NCI-H82 treated with DMSO at 0.1 percent for 48 hours (cell line): Measurements from ENCODE around the gene ADAMTS17.

Experiments
- DNase-seq: peaks from one replicate; lab custom pipeline; 2025; ENCODE audit not compliant: unreplicated experiment; lab: John Stamatoyannopoulos, UW

The ADAMTS17 gene

DNA sequence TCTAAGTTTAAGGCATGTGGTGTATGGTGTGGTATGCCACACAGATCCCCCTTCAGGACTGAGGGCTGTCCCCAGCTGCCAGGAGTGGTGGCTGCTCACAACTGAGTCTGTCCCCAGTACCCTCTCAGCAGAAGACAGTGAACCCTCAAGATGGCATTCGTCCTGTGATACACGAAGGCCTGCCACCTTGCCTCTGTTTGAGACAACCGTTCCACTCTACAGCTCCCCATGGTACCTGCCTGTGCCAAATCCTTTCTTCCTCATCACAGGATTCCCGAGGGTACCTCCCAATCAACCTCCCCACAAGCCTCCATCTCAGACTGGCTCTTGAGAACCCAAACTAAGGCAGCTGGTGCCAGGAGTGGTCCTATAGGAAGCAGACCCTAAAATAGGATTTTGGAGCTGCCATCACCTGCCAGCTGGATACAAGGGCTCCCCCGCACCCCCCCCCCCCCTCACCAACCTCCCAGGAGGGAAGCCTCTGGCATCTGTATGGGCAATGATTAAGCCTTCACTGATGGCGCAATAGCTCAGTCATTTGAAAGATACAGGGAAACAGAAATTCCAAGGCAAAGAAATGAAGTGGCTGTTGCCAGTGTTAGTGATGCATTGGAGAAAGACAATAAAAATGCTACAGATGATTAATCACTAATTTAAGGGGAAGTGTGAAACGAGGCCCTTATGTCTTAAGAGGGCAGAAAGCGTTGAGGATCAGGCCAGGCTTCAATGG, 378.5 kb downstream of the ADAMTS17 start:
- no peak for DNase-seq

DNA sequence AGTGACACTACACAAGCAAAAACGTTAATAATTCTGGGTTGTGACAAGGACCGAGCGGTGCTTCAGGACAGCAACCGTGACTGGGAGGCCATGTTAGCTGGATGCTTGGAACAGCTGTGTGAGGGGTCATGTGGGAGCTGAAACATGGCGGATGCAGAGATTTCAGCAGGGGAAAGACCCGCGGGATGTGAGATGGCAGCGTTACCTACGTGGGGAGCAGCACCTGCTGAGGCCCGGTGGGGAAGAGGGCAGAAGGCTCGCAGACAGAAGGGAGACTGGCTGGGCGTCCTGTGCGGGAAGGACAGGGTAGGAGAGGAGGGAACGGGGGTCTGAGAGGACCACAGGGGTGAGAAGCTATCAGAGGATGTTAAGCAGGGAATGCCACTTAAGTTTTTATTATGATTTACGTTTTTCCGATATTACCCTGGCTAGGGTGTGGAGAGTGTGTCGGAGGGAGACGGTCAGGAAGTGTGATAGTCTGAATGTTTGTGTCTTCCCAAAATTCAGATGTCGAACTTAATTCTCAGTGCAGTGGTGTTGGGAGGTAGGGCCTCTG, 379.7 kb downstream of the ADAMTS17 start:
- no peak for DNase-seq

DNA sequence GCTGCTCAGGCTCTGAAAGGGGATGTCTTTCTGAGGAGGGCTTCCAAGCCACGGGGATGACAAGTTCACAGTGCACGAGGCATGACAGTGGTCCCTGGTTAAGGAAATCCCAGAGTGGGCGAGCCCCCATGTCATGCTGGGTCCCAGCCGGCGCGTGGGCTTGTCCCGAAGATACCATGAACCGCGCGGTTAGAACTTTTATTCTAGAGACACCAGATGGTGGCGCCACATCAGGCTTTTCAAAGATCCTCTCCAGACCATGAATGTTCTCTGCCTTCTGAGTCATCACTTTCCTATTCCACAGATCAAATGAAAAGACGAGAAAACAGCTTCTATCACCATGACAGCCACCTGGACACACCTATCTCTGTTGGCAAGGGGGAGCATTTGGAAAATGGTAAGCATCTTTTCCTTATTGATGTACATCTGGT, 380.7 kb downstream of the ADAMTS17 start:
- no peak for DNase-seq

DNA sequence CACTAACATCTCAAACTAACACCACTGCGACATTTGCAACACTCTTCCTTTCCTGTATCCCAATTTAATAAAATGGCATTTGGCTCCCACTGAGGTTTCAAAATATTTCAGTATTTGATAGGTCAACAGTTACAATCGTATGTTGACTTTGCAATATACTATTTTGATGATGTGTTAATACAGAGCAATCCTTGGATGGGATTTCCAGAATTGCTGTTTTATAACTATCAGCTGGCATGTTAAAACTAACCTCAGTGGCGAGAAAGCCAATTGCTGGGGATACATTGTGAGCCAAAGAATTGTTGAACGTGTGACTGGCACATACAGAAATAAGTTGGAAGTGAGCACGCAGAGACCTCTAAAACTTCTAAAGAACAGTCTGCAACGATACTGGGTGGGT, 382.4 kb downstream of the ADAMTS17 start:
- no peak for DNase-seq

DNA sequence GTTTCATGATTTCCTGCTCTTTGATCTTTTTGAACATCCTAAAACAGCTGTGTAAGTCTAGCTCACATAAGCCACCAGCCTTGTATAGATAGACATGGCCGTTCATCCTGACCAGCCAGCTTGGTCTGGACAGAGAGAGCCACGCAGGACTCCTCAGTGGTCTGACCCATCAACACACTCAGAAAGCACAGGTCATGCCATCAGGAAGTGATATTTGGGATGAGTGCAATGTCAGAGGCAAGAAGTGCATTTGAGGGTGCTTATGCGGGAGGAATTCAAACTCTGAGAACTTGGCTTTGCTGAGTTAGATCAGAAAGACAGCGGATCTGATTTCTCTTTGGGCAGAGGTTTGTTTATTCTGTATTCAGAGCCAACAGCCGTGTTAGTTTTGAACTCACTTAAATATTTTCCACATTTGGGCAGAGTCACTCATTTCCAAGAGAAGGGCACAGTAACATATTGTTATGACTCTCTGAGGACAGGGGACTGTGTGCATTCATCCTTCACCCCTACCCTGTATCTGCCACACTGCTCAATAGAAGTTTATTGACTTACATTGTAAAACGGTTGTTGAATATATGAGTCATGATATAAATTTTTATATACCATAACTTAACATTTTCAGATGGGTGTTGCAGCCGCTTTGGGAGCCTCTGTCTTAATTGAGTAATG, 383.2 kb downstream of the ADAMTS17 start:
- DNase-seq = no peak

DNA sequence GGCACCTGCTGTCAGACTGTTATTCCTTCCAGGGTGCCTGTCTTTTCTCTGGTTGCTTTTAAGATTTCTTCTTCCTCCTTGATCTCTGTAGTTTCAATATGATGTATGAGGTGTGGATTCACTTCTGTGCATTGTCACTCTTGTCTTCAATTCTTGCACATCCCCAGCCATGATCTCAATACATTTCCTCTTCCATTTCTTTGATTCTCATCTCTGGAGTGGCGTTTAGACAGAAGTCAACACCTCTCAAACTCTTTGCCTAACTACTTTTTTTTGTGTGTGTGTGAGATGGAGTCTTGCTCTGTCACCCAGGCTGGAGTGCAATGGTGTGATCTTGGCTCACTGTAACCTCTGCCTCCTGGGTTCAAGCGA, 384.1 kb downstream of the ADAMTS17 start:
- DNase-seq = no peak

DNA sequence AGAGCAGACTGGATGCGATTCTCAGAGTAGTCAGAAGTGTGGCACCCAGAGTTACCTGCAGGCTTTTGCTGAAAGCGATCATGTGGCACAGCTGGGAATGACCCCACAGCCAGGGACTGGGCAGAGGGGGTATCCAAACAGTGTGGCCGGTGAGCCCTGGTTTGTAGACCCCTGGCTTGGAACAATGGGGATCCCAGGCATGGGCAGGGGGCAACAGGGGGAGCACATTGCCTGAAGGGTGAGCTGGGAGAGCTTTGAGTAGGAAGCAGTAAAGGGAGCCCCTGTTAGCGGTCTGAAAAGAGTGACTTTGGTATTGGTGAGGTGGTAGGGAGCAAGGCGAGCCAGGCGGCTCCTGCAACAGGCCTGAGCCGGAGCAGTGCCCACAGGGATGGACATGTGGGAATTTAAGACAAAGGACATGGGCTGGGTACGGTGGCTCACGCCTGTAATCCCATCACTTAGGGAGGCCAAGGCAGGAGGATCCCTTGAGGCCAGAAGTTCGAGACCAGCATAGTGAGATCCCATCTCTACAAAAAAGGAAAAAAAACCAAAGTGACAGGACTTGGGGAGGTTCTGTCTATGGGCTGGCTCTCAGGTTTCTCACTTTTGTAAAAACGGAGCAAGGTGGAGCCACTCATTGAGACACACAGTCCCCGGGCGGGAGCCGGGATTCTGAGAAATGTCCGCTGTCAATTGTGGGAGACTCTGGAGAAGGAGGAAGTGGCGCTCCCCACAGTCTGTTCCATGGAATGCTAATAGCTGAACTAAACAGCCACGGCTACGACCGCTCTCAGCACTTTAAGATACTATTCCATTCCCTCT, 384.7 kb downstream of the ADAMTS17 start:
- no peak for DNase-seq

DNA sequence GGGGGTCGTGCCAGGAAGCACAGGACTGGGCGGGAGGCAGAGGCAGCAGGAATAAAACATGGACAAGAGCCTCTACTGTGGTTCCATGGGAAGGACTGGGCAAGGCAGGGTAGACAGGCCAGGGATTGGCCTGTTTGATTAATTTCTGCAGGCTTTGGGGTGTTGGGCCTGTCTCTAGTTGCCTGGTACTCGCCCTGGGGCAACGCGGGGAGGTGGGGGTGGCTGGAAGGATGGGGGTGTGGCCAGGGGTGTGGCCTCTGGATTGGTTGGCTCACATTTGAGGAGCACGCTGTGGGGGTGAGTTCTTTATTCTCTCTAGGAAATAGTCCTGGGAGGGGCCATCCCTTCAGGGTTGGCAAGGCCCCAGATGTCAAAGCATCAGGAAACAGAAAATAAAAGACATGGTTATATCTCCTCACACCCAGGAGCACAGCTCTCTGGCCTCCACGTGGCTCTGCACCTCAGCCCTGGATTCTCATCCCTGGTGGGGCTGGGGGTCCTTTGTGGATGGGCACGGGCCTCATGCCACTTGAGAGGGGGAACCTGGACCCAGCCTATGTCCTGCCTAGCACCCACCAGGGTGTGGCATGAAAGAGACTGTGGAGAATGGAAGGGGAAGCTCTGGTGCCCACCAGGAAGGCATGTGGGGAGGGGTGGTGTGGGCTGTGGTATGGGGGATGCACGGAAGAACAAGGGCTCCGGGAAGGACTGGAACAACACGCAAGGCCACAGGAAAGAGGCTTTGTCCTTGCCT, 385.6 kb downstream of the ADAMTS17 start:
- DNase-seq = no peak

DNA sequence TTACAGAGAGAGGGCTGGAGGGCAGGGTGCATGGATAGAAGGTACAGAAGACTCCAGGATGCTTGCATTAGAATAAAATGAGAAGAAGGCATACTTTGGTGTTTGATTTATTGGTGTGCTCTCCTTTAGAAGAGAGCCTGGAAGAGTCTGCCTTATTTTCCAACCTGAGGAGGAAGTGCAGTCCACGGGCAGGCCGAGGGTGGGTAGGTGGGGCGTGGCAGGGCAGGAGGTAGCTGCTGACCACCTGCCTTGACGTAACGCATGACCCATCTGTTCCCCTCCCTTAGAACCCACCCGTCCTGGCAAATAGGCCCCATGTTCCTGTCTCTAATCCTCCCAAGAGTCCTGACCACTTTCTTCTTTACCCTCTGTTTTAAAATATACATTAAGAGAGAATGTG, 386.2 kb downstream of the ADAMTS17 start:
- no peak for DNase-seq

DNA sequence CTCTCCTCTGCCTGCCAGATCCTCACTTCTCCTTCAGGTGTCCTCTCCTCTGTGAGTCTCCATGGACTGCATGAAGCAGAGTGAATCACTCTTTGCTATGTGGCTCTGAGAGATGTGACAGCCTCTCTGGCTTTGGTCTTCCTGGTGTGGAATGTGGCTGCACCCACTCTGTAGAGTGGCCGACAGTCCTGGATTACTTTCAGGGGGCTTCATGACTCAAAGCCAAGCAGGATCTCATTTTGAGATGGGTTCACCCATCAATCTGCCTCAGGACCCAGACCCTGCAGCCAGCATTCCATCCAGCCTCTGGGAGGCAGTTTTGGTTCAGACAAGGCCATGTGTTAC, 386.6 kb downstream of the ADAMTS17 start:
- DNase-seq = no peak

DNA sequence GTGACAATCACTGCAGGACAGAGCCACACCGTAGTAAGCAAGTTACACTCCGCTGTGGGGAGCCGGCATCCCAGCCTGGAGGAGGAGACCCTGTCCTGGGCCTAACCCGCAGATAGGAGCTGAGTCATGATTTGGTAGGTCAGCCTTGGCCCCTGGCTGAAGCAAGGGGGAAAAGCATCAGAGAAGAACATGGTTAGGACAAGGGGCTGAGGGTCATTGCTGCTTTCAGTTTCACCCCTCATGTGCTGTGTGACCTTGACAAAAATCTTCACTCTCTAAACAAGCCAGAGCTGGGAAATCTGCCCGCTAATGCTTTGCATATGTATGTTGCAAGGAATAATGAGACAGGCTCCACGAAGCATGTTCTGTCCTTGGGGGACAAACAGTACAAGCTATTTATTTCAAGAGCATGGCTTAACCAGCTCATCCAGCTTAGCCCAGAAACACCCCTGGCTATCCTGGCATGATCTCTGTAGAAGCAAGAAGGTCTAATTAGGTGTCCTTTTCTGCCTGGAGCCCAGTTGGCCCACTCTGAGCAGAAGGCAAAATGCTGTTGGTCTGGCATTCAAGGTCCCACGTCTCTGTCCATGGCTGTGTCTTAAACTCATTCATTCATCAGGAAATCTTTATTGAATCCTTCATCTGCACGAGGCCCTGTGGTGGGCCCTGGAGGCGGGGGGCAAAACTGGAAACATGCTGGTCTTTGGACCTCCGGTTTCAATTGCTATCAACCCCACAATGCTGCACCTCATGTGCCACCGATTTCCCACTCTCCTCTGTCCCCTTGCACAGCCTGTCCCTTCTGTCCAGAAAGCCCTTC, 387.2 kb downstream of the ADAMTS17 start:
- no peak for DNase-seq

DNA sequence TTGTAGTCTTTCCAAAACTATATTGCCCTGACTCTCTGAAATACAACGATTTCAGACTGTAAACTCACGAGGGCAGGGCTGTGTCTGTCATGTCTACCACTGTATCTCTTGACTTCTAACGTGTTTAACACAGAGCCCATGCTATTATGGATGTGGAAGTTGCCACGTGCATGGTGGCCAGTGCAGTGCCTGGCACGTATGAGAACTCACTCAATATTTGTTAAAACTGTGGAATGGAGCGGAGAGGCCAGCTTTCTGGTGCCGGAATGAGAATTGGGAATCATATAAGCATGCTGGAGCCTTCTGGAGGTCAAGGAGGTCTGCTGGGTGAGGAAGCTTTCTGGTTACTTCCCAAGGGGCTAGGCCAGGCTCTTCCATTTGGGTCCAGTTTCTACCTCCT, 387.9 kb downstream of the ADAMTS17 start:
- no peak for DNase-seq

DNA sequence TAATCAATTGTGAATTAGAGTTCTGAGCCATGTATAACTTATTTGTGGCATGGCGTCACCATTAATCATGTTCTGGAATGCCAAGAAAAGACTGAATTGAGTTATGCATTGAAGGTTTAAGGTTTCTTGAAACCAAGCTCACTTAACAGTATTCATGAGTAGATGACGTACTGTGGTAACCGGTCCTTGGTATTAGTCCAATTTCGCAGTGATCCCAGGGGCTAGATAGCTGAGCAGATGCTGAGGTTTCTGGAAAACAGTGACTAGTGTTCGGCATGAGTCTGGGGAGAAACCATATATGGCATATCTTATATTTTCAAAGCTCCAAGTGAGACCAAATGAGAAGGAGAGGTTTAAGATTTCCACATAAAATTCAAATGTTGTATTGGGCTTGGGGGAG, 390.3 kb downstream of the ADAMTS17 start:
- no peak for DNase-seq

DNA sequence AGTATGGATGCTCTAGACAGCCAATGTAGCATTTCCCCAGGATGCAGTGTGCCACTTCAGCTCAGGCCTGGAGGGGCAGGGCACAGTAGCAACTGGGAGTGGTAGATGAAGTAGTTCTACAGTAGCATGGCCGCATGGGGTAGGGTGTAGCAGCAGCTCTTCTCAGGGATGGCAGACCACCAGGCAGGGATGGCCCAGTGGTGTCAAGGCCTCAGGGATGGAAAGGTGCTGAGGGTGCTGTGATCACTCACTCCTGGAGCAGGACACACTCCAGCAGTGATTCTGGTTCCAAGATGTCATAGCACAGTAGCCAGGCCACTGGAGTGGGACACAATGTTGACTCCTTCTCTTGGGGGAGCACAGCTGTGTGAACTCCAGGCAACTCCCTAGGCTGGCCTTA, 397.6 kb downstream of the ADAMTS17 start:
- DNase-seq = no peak

DNA sequence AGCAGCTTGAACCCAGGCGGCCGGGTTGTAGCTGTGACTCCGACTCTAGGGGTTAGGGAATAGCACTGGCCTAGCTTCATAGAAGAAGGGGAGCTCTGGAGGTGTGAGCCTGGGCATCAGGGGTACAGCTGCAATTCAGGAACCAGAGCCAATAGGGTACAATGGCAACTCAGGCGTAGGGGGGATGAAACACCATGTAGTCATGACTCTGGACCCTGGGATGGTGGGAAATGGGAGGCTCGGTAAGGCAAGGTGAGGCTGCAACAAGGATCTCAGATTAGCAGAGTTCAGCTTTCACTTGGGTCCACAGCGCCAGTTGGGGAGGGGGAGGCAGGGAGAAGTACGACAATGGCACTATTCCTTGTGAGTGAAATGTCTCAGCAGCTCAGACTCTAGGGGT, 398.3 kb downstream of the ADAMTS17 start:
- no peak for DNase-seq

DNA sequence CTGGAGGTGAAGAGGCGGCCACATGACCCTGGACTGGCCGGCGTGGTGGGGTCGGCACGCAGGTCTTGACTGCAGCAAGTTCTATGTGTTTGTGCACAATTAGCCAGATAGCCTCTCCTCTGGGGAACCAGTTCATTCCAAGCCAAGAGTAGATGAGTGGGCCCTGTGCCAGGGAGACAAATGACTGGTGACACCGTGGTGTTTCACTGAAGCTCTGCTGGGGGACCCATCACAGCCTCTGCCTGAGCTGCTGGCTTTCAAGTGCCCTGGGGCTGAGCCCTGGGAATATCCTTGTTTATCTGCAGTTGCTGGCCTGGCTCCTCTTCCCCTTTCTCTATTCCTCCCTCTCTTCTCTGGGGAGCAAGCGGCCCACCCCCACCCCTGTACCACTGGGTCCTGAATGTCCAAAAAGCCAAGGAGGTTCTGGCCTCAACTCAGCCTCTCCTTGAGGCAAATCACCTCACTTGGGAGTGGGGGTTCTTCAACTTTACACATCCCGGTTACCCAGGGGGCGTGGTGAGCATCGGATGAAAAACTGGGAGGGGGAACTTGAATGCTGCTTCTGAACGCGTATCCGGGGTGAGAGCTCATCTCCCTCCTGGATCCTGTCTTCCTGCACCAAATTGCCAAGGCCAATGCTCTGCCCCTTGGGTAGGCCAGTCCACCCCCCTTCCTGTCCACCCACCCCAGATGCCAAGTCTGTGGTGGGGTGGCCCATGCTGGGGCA, 408.9 kb downstream of the ADAMTS17 start:
- DNase-seq = no peak

DNA sequence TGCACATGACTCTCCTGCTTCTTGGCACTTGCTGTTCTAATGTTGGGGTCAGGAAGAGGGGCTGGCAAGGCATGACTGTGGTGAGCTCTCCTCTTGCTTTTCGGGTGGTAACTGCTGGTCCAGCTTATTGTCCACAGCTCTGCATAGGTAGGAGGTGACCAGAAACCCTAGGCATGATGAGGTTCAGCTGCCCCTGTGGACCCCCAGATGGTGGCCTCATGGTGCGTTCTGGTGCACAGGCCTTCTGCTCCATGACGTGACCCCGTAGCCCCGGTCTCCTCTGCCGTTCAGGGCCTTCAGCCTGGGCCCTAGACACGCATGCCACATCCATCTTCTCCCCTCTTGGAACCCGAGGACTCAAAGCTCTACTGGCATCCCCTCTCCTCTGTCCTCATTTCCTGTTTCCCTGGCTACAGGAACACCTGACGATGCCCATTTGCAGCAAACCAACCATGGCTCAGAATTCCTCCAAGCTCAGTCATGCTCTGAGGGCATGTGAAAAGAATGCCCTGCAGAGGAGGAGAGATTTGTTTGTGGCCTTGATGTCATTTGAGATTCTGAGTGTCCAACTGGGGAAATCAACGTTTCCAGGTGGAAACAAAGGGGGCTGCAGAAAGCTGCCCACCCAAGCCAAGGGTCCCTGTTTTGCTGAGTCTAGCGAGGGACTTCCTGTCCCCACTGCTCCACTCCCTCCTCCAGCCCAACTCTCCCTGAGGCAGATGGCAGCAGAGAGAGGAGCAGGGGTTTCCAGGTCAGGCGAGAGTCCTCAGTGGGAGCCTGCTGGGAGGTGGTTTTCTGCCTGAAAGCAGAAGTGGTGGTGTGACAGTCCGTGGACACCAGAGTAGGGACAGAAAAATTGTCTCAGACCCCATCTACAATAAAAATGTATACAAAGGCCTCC, 409.8 kb downstream of the ADAMTS17 start:
- DNase-seq = no peak

DNA sequence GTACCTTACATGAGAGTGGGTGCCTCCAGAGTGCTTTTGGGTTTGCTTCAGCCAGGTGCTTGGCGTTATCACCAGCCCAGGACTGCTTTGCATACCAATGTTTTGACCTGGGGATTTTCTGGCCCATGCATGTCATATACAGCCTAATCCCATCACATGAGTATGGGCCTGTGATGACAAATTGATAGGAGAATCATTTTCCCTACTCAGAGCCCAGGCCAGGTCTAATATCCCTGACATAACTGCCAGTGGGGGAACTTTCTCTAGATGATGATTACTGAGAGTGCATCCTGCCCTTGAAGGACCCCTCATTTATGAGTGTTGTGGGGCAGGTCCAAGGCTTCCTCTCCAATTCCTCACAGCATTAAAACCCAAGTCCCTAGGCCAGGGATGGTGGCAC, 411.1 kb downstream of the ADAMTS17 start:
- DNase-seq = no peak

DNA sequence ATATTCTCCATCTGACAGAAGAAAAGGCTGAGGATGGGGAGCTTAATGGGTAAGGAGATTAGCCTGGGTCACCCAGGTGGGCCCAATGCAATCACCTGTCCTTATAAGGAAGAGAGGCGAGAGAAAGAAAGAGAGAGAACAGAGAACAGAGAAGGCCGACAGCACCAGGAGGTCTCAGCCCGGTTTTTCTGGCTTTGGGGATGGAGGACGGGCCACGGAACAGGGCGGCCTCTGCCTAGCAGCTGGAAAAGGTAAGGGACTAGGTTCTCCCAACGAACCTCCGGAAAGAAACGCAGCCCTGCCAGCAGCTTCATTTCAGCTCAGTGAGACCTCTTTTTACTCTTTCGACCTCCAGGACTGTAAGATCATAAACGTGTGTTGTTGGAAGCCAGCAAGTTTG, 412.5 kb downstream of the ADAMTS17 start:
- DNase-seq = peak; percentile 72
